Measurements from ENCODE around the gene SDC1. TPM values are rescaled to one million over a fixed set of nuclear protein-coding genes. Genes with fewer than 3 reads are reported as not detected.

The SDC1 gene
- polyA plus RNA-seq, 3 donors, result not detected

- H2AFZ ChIP-seq (ENCODE audit: insufficient read depth, low read depth, low read length, poor library complexity, severe bottlenecking), result no peak overlapping the region
- H3K27me3 Mint-ChIP-seq (ENCODE audit: low read depth in 3 of 3), result no peaks in the 10 kb centered on the region
- H3K4me1 Mint-ChIP-seq, result no peaks in the 10 kb centered on the region
Measured at GRCh38 chr2:20267529-20267928, 42.6 kb upstream of the SDC1 start.

GRCh38 chr2:20264629-20265028 lies 39.7 kb upstream of the SDC1 start:
- H2AFZ ChIP-seq (ENCODE audit: insufficient read depth, low read depth, low read length, poor library complexity, severe bottlenecking), result no peak overlapping the region
- no peaks in the 10 kb centered on the region for H3K4me1 Mint-ChIP-seq
- no peaks in the 10 kb centered on the region for H3K9me3 ChIP-seq (replicated peaks in 1 of 2; ENCODE audit: control insufficient read depth in 1 of 2, insufficient read depth in 1 of 2, low read length in 2 of 2)
- H3K36me3 ChIP-seq (replicated peaks in 1 of 2; ENCODE audit: control insufficient read depth in 1 of 2, insufficient read depth in 2 of 2, low read length in 2 of 2), result peaks cover 47 to 83% of the 10 kb centered on the region in 2 donors
- peaks cover 53 to 60% of the 10 kb centered on the region in 2 donors for H3K36me3 Mint-ChIP-seq
- no peak for DNase-seq
- H3K79me2 ChIP-seq (ENCODE audit: insufficient read depth, low read length), result no peaks in the 10 kb centered on the region
- TF ChIP-seq, protein P1, sequence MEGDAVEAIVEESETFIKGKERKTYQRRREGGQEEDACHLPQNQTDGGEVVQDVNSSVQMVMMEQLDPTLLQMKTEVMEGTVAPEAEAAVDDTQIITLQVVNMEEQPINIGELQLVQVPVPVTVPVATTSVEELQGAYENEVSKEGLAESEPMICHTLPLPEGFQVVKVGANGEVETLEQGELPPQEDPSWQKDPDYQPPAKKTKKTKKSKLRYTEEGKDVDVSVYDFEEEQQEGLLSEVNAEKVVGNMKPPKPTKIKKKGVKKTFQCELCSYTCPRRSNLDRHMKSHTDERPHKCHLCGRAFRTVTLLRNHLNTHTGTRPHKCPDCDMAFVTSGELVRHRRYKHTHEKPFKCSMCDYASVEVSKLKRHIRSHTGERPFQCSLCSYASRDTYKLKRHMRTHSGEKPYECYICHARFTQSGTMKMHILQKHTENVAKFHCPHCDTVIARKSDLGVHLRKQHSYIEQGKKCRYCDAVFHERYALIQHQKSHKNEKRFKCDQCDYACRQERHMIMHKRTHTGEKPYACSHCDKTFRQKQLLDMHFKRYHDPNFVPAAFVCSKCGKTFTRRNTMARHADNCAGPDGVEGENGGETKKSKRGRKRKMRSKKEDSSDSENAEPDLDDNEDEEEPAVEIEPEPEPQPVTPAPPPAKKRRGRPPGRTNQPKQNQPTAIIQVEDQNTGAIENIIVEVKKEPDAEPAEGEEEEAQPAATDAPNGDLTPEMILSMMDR (IDR thresholded peaks at IDR 0.05), result no peak
- H3K4me2 ChIP-seq (replicated peaks; ENCODE audit: extremely low read depth, low read length, poor library complexity, severe bottlenecking), result no peak overlapping the region
- peak overlapping the region in 2 of 7 donors; percentile 42 to 48 for H3K27ac Mint-ChIP-seq
- H4K20me1 ChIP-seq (ENCODE audit: insufficient read depth, low read length), result peaks cover 36% of the 10 kb centered on the region
- no peaks in the 10 kb centered on the region for H3K9me3 Mint-ChIP-seq
- H3K27ac ChIP-seq (ENCODE audit: low read depth in 1 of 2, low read length in 2 of 2), result peak overlapping the region in 1 of 2 donors; percentile 44
- H3K4me1 ChIP-seq (ENCODE audit: control insufficient read depth in 1 of 2, insufficient read depth in 2 of 2, low read length in 2 of 2), result no peaks in the 10 kb centered on the region
- H3K4me3 ChIP-seq (replicated peaks in 1 of 3; ENCODE audit: low read depth in 2 of 3, low read length in 3 of 3), result no peak overlapping the region
- no CpG with 5 or more reads among the region's 2 CpGs for WGBS (ENCODE audit: insufficient coverage)
- H3K27me3 ChIP-seq (ENCODE audit: control insufficient read depth in 2 of 2, insufficient read depth in 2 of 2, low read length in 2 of 2), result no peaks in the 10 kb centered on the region
- no peaks in the 10 kb centered on the region for H3K27me3 Mint-ChIP-seq (ENCODE audit: low read depth in 3 of 3)
- intact Hi-C loops (cut with micrococcal nuclease), result no loop called here
- H3K9ac ChIP-seq (ENCODE audit: insufficient read depth, low read length, poor library complexity, severe bottlenecking), result no peak overlapping the region
- H3K4me3 Mint-ChIP-seq, result no peak overlapping the region

More at GRCh38 chr2:20267529-20267928, 42.6 kb upstream of the SDC1 start:
- Histone ChIP-seq H3K4me1 (ENCODE audit: control insufficient read depth in 1 of 2, insufficient read depth in 2 of 2, low read length in 2 of 2) (no peaks in the 10 kb centered on the region), H3K27ac (ENCODE audit: low read depth in 1 of 2, low read length in 2 of 2) (no peak overlapping the region), H3K4me2 (replicated peaks; ENCODE audit: extremely low read depth, low read length, poor library complexity, severe bottlenecking) (no peak overlapping the region), H3K9ac (ENCODE audit: insufficient read depth, low read length, poor library complexity, severe bottlenecking) (no peak overlapping the region), H3K27me3 (ENCODE audit: control insufficient read depth in 2 of 2, insufficient read depth in 2 of 2, low read length in 2 of 2) (no peaks in the 10 kb centered on the region), H4K20me1 (ENCODE audit: insufficient read depth, low read length) (peaks cover 41% of the 10 kb centered on the region), H3K36me3 (replicated peaks in 1 of 2; ENCODE audit: control insufficient read depth in 1 of 2, insufficient read depth in 2 of 2, low read length in 2 of 2) (peaks cover 31 to 72% of the 10 kb centered on the region in 2 donors), H3K79me2 (ENCODE audit: insufficient read depth, low read length) (no peaks in the 10 kb centered on the region), H3K9me3 (replicated peaks in 1 of 2; ENCODE audit: control insufficient read depth in 1 of 2, insufficient read depth in 1 of 2, low read length in 2 of 2) (no peaks in the 10 kb centered on the region), H3K4me3 (replicated peaks in 1 of 3; ENCODE audit: low read depth in 2 of 3, low read length in 3 of 3) (no peak overlapping the region)
- Mint-ChIP-seq H3K27ac (peak overlapping the region in 1 of 7 donors; percentile 37), H3K36me3 (peaks cover 49 to 55% of the 10 kb centered on the region in 2 donors), H3K9me3 (no peaks in the 10 kb centered on the region), H3K4me3 (no peak overlapping the region)
- TF ChIP-seq, protein P1 (IDR thresholded peaks at IDR 0.05), result no peak
- DNase-seq, result no peak
- no CpG with 5 or more reads among the region's 2 CpGs for WGBS (ENCODE audit: insufficient coverage)
- intact Hi-C loops (cut with micrococcal nuclease), result no loop called here

All from CD14-positive monocyte (primary cell).